Measurements from ENCODE around the gene KDM6A. TPM values are rescaled to one million over a fixed set of nuclear protein-coding genes. Genes with fewer than 3 reads are reported as not detected.
"Not testable (repeated sequence)": the region's sequence is repeated elsewhere in the genome, so short reads cannot be mapped to it uniquely, and the experiment has no call there.

KDM6A gene
- total and polyA plus RNA-seq, 2 donors (not counting 3 experiments of a cell fraction or from before 2014, with no cell fraction given) = 9.0 to 20.6 TPM

DNA sequence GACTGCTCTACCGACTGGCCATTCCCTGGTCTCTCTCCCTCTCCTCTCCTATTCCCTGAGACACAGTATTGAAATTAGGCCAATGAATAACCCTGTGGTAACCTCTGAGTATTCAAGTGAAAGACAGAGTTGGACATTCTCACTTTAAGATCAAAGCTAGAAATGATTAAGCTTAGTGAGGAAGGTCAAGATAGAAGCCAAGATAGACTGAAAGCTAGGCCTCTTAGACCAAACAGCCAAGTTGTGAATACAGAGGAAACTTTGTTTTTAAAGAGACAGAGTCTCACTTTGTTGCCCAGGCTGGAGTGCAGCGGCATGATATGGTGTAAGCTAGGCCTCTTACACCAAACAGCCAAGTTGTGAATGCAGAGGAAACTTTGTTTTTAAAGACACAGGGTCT is 64.6 kb downstream of the KDM6A start:
- Histone ChIP-seq H3K9me3 (replicated peaks; ENCODE audit: control insufficient read depth, insufficient read depth, low read length) (no peaks in the 10 kb centered on the region), H3K27me3 (ENCODE audit: control insufficient read depth in 2 of 2, insufficient read depth in 2 of 2, low read length in 2 of 2) (no peaks in the 10 kb centered on the region), H3K79me2 (ENCODE audit: control insufficient read depth, insufficient read depth, low read length) (peaks cover 48% of the 10 kb centered on the region), H3K36me3 (ENCODE audit: control insufficient read depth in 2 of 2, extremely low read depth in 1 of 2, insufficient read depth in 2 of 2, low read length in 2 of 2) (no peaks in the 10 kb centered on the region), H3K4me3 (replicated peaks in 1 of 3; ENCODE audit: insufficient read depth in 1 of 3, low read depth in 1 of 3, low read length in 3 of 3) (no peak overlapping the region), H3K4me1 (ENCODE audit: control insufficient read depth, extremely low read depth, insufficient read depth, low read length) (no peaks in the 10 kb centered on the region), H4K20me1 (replicated peaks; ENCODE audit: control insufficient read depth, extremely low read depth, insufficient read depth, low read length) (no peaks in the 10 kb centered on the region), H3K9ac (replicated peaks; ENCODE audit: extremely low read depth, insufficient read depth, low read length) (no peak overlapping the region), H3K27ac (ENCODE audit: insufficient read depth, low read depth, low read length) (no peak overlapping the region), H2AFZ (ENCODE audit: low read depth, low read length) (no peak overlapping the region), H3K4me2 (ENCODE audit: insufficient read depth, low read length) (no peak overlapping the region), H3K9me1 (replicated peaks; ENCODE audit: control insufficient read depth, extremely low read depth, insufficient read depth, low read length) (no peaks in the 10 kb centered on the region)
- DNase-seq (ENCODE audit: low read depth, low spot score) (no peak), FAIRE-seq (no peak)
- BruUV-seq (replicated peaks) = no TSS peak
- no peak for TF ChIP-seq CTCF (IDR thresholded peaks at IDR 0.05; ENCODE audit: extremely low read depth in 1 of 2, insufficient read depth in 1 of 2, low read depth in 1 of 2, low read length in 2 of 2)
- CTCF ChIA-PET = interaction anchor here (1.7 kb wide), 1 partner anchor 10 kb away, joined by 4 read pairs; no protein-coding TSS in a partner anchor
- intact Hi-C loops (cut with micrococcal nuclease) (no loop called here), dilution Hi-C loops (cut with MboI; ENCODE audit: extremely low pct_ligation_motif_present, low sequenced_read_pairs) (no loop called here)
- POLR2A ChIA-PET = no interaction called here

DNA sequence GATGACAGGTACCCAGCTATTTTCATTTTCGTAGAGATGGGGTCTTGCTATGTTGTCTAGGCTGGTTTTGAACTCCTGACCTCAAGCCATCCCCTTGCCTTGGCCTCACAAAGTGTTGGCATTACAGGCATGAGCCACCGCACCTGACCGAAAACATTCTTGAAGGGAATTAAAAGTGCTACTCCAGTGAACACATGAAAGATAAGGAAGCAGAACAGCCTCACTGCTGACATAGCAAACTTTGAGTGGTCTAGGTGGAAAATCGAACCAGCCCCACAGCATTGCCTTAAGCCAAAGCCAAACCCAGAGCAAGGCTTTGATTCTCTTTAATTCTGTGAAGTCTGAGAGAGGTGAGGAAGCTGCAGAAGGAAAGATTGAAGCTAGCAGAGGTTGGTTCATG is 65.1 kb downstream of the KDM6A start:
- H3K9me1 ChIP-seq (replicated peaks; ENCODE audit: control insufficient read depth, extremely low read depth, insufficient read depth, low read length) = no peaks in the 10 kb centered on the region
- dilution Hi-C loops (cut with MboI; ENCODE audit: extremely low pct_ligation_motif_present, low sequenced_read_pairs) = no loop called here
- intact Hi-C loops (cut with micrococcal nuclease) = no loop called here
- no peaks in the 10 kb centered on the region for H3K27me3 ChIP-seq (ENCODE audit: control insufficient read depth in 2 of 2, insufficient read depth in 2 of 2, low read length in 2 of 2)
- H3K36me3 ChIP-seq (ENCODE audit: control insufficient read depth in 2 of 2, extremely low read depth in 1 of 2, insufficient read depth in 2 of 2, low read length in 2 of 2) = no peaks in the 10 kb centered on the region
- H3K4me1 ChIP-seq (ENCODE audit: control insufficient read depth, extremely low read depth, insufficient read depth, low read length) = no peaks in the 10 kb centered on the region
- no peak overlapping the region for H3K4me2 ChIP-seq (ENCODE audit: insufficient read depth, low read length)
- no peaks in the 10 kb centered on the region for H4K20me1 ChIP-seq (replicated peaks; ENCODE audit: control insufficient read depth, extremely low read depth, insufficient read depth, low read length)
- no peak overlapping the region for H3K4me3 ChIP-seq (replicated peaks in 1 of 3; ENCODE audit: insufficient read depth in 1 of 3, low read depth in 1 of 3, low read length in 3 of 3)
- DNase-seq (ENCODE audit: low read depth, low spot score) (no peak), FAIRE-seq (no peak)
- H3K27ac ChIP-seq (ENCODE audit: insufficient read depth, low read depth, low read length) = no peak overlapping the region
- no TSS peak for BruUV-seq (replicated peaks)
- H2AFZ ChIP-seq (ENCODE audit: low read depth, low read length) = no peak overlapping the region
- POLR2A ChIA-PET = no interaction called here
- no peaks in the 10 kb centered on the region for H3K9me3 ChIP-seq (replicated peaks; ENCODE audit: control insufficient read depth, insufficient read depth, low read length)
- TF ChIP-seq POLR2A (IDR thresholded peaks at IDR 0.05; ENCODE audit: low read depth, low read length) (no peak), EZH2 (IDR thresholded peaks at IDR 0.05; ENCODE audit: borderline replicate concordance, low read depth, low read length, severe bottlenecking) (no peak), JUN (IDR thresholded peaks at IDR 0.05; ENCODE audit: borderline replicate concordance, insufficient read depth, insufficient read length, low read depth) (no peak), GATA2 (IDR thresholded peaks at IDR 0.05; ENCODE audit: insufficient read depth, insufficient read length, low read depth, low read length) (no peak), MYC (IDR thresholded peaks at IDR 0.05; ENCODE audit: low read depth, low read length) (no peak)
- CTCF ChIA-PET = interaction anchor here (1.7 kb wide), 1 partner anchor 10 kb away, joined by 4 read pairs; no protein-coding TSS in a partner anchor
- peaks cover 52% of the 10 kb centered on the region for H3K79me2 ChIP-seq (ENCODE audit: control insufficient read depth, insufficient read depth, low read length)
- H3K9ac ChIP-seq (replicated peaks; ENCODE audit: extremely low read depth, insufficient read depth, low read length) = no peak overlapping the region

DNA sequence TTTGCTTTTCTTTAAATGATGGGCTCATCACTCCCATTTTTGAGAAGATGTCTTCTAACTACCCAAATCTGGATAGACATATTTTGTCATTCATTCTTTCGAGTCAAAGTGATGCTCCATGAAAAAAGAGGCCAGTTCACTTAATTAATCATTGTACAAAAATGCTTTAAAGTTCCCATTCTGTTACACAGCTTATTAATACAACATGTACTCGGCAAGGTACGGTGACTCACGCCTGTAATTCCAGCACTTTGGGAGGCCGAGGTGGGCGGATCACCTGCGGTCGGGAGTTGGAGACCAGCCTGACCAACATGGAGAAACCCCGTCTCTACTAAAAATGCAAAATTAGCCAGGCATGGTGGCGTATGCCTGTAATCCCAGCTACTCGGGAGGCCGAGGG is 67.6 kb downstream of the KDM6A start:
- H3K4me3 ChIP-seq (replicated peaks in 1 of 3; ENCODE audit: insufficient read depth in 1 of 3, low read depth in 1 of 3, low read length in 3 of 3); FAIRE-seq; DNase-seq (ENCODE audit: low read depth, low spot score); BruUV-seq (replicated peaks); H2AFZ ChIP-seq (ENCODE audit: low read depth, low read length); H4K20me1 ChIP-seq (replicated peaks; ENCODE audit: control insufficient read depth, extremely low read depth, insufficient read depth, low read length); H3K27ac ChIP-seq (ENCODE audit: insufficient read depth, low read depth, low read length); H3K9me1 ChIP-seq (replicated peaks; ENCODE audit: control insufficient read depth, extremely low read depth, insufficient read depth, low read length); H3K27me3 ChIP-seq (ENCODE audit: control insufficient read depth in 2 of 2, insufficient read depth in 2 of 2, low read length in 2 of 2); H3K4me1 ChIP-seq (ENCODE audit: control insufficient read depth, extremely low read depth, insufficient read depth, low read length); H3K36me3 ChIP-seq (ENCODE audit: control insufficient read depth in 2 of 2, extremely low read depth in 1 of 2, insufficient read depth in 2 of 2, low read length in 2 of 2); H3K9me3 ChIP-seq (replicated peaks; ENCODE audit: control insufficient read depth, insufficient read depth, low read length); POLR2A ChIA-PET; dilution Hi-C loops (cut with MboI; ENCODE audit: extremely low pct_ligation_motif_present, low sequenced_read_pairs); H3K9ac ChIP-seq (replicated peaks; ENCODE audit: extremely low read depth, insufficient read depth, low read length); intact Hi-C loops (cut with micrococcal nuclease); H3K4me2 ChIP-seq (ENCODE audit: insufficient read depth, low read length): not testable (repeated sequence)
- H3K79me2 ChIP-seq (ENCODE audit: control insufficient read depth, insufficient read depth, low read length) = peaks cover 50% of the 10 kb centered on the region
- CTCF ChIA-PET = interaction anchor here (0.8 to 1.4 kb wide), 2 partner anchors 19 to 130 kb away, joined by 3 read pairs; no protein-coding TSS in a partner anchor
